HepG2 (cell line): Measurements from ENCODE around the gene SDR39U1. TPM values are rescaled to one million over a fixed set of nuclear protein-coding genes. Genes with fewer than 3 reads are reported as not detected.
A peak's percentile ranks its signal among the peaks of the same experiment; 100 is the strongest.

Experiments
- ATAC-seq: fragments of 200-7000 bp; cut with Tn5 transposase; 3 replicates; pipeline ENCODE4 v1.9.1; 2020; ENCODE audit warnings: mild to moderate bottlenecking, moderate library complexity
- BruUV-seq: library from RNA; stranded (reverse); fragments of 400-500 nt; replicated peaks from 2 replicates; lab custom pipeline; 2021; lab: Mats Ljungman, UMichigan
- CTCF ChIA-PET: fragments of 300-600 bp; formaldehyde crosslinking; extraction: SDS; loops from one replicate; lab custom pipeline; 2021; ENCODE audit warnings: low total read pairs, inconsistent platforms, low intra/inter-chr PET ratio; lab: Yijun Ruan, JAX
- POLR2A ChIA-PET: fragments of 350-600 bp; sonication (Branson Sonifier 250); formaldehyde crosslinking; loops from one replicate; lab custom pipeline; 2020; ENCODE audit warnings: antibody characterized with exemption, inconsistent platforms; lab: Yijun Ruan, JAX
- DNase-seq: peaks from one replicate; pipeline ENCODE4 v3.0.0-alpha.2; 2015; ENCODE audit warnings: low spot score
- FAIRE-seq: peaks from 3 replicates; lab custom pipeline; 2011; peaks lifted over from hg19 to GRCh38; lab: Jason Lieb, UNC
- H2AFZ ChIP-seq: one replicate; pipeline ENCODE4 v1.6.1; 2011; ENCODE audit warnings: low read length, inconsistent platforms
- H3K27ac ChIP-seq: fragments of 300-600 bp; 3 replicates; pipeline ENCODE4 v1.8.0; 2011; ENCODE audit warnings: mixed run types, mild to moderate bottlenecking, mixed read lengths, low read length, inconsistent platforms; ENCODE audit not compliant: insufficient read depth; ENCODE audit errors: extremely low read length
- H3K27me3 ChIP-seq, 2 experiments: fragments of 200-600 bp in 1 of 2; 2 replicates in 1 of 2; 3 replicates in 1 of 2; pipeline versions ENCODE4 v1.6.0 to v1.8.0; 2011; ENCODE audit warnings: low read length in 2 of 2, mild to moderate bottlenecking in 2 of 2, moderate library complexity in 2 of 2, inconsistent platforms in 1 of 2; ENCODE audit not compliant: insufficient read depth in 2 of 2, control insufficient read depth in 1 of 2
- H3K36me3 ChIP-seq, 2 experiments: fragments of 200-600 bp in 1 of 2; replicated peaks in 1 of 2; 2 replicates in 1 of 2; 3 replicates in 1 of 2; pipeline versions ENCODE4 v1.5.1 to v1.8.0; 2011; ENCODE audit warnings: low read length in 2 of 2, inconsistent platforms in 1 of 2; ENCODE audit not compliant: insufficient read depth in 2 of 2, control insufficient read depth in 1 of 2
- H3K4me1 ChIP-seq: 2 replicates; pipeline ENCODE4 v1.5.1; 2012; ENCODE audit warnings: low read length, inconsistent platforms; ENCODE audit not compliant: insufficient read depth
- H3K4me2 ChIP-seq: 2 replicates; pipeline ENCODE4 v1.6.0; 2011; ENCODE audit warnings: low read depth, low read length, inconsistent platforms
- H3K4me3 ChIP-seq, 3 experiments: fragments of 200-600 bp in 1 of 3; sonication (generic), shearing (Covaris generic) in 1 of 3; replicated peaks in 1 of 3; 2 replicates each; pipeline ENCODE4 v1.5.1; 2011 to 2016; ENCODE audit warnings: low read length in 3 of 3, inconsistent platforms in 2 of 3, low read depth in 2 of 3, mild to moderate bottlenecking in 2 of 3, control low read depth in 1 of 3, mixed read lengths in 1 of 3; ENCODE audit not compliant: insufficient read depth in 1 of 3
- H3K79me2 ChIP-seq: one replicate; pipeline ENCODE4 v1.6.1; 2011; ENCODE audit warnings: low read length, inconsistent platforms; ENCODE audit not compliant: insufficient read depth
- H3K9ac ChIP-seq: 2 replicates; pipeline ENCODE4 v1.6.0; 2011; ENCODE audit warnings: mild to moderate bottlenecking, low read depth, low read length, inconsistent platforms; ENCODE audit not compliant: insufficient read depth
- H3K9me3 ChIP-seq: 2 replicates; pipeline ENCODE4 v1.5.1; 2012; ENCODE audit warnings: mild to moderate bottlenecking, low read length
- H4K20me1 ChIP-seq: 2 replicates; pipeline ENCODE4 v1.6.0; 2011; ENCODE audit warnings: inconsistent platforms, mild to moderate bottlenecking, low read length, moderate library complexity; ENCODE audit not compliant: insufficient read depth
- ELF4 ChIP-seq: sonication (generic); formaldehyde crosslinking; IDR thresholded peaks from 2 replicates; pipeline ENCODE4 v1.5.0; 2020; ENCODE audit warnings: missing genetic modification reagents, mild to moderate bottlenecking, moderate library complexity, borderline replicate concordance
- EZH2 ChIP-seq: conservative IDR thresholded peaks from 2 replicates; pipeline ENCODE4 v1.6.1; 2012; ENCODE audit warnings: mild to moderate bottlenecking, low read depth, low read length, moderate library complexity
- GRHL1 ChIP-seq: sonication (generic); formaldehyde crosslinking; conservative IDR thresholded peaks from 2 replicates; pipeline ENCODE4 v1.8.0; 2022; ENCODE audit warnings: missing genetic modification reagents
- GZF1 ChIP-seq: sonication (generic); formaldehyde crosslinking; IDR thresholded peaks from 2 replicates; pipeline ENCODE4 v1.5.1; 2020; ENCODE audit warnings: mild to moderate bottlenecking, missing genetic modification reagents
- ISX ChIP-seq: sonication (generic); formaldehyde crosslinking; conservative IDR thresholded peaks from 2 replicates; pipeline ENCODE4 v1.5.0; 2020; ENCODE audit warnings: missing genetic modification reagents
- KLF16 ChIP-seq, 2 experiments: sonication (generic) in 1 of 2; formaldehyde crosslinking in 1 of 2; IDR thresholded peaks; 2 replicates each; pipeline versions ENCODE4 v1.6.1 to v1.8.0; 2016 to 2023; ENCODE audit warnings: missing genetic modification reagents in 2 of 2, missing compliant biosample characterization in 1 of 2
- MYNN ChIP-seq: sonication (generic); formaldehyde crosslinking; IDR thresholded peaks from 2 replicates; pipeline ENCODE4 v1.4.0; 2020; ENCODE audit warnings: mild to moderate bottlenecking, low read depth, missing genetic modification reagents
- RELA ChIP-seq: sonication (generic); formaldehyde crosslinking; IDR thresholded peaks from 2 replicates; pipeline ENCODE4 v1.4.0; 2020; ENCODE audit warnings: missing genetic modification reagents
- SMAD3 ChIP-seq: sonication (generic); formaldehyde crosslinking; IDR thresholded peaks from 2 replicates; pipeline ENCODE4 v1.4.0; 2020; ENCODE audit warnings: missing genetic modification reagents
- SP1 ChIP-seq, 2 experiments: fragments of 450-650 bp in 1 of 2; sonication (generic) in 1 of 2; formaldehyde crosslinking in 1 of 2; IDR thresholded peaks; 2 replicates each; pipeline versions ENCODE4 v1.4.0 to v1.6.1; 2016 to 2020; ENCODE audit warnings: missing genetic modification reagents in 1 of 2
- STAT6 ChIP-seq: sonication (generic); formaldehyde crosslinking; IDR thresholded peaks from 2 replicates; pipeline ENCODE4 v1.4.0; 2020; ENCODE audit warnings: missing genetic modification reagents, mild to moderate bottlenecking, borderline replicate concordance
- SUZ12 ChIP-seq: fragments of 150-350 bp; IDR thresholded peaks from 2 replicates; pipeline ENCODE4 v1.6.1; 2014; ENCODE audit warnings: low read depth, low read length
- TEAD2 ChIP-seq: sonication (generic); formaldehyde crosslinking; IDR thresholded peaks from 2 replicates; pipeline ENCODE4 v1.9.0; 2021; ENCODE audit warnings: missing genetic modification reagents
- THAP11 ChIP-seq: IDR thresholded peaks from 2 replicates; pipeline ENCODE4 v1.6.1; 2016; ENCODE audit warnings: missing biosample characterization, missing genetic modification reagents
- XRCC5 ChIP-seq: fragments of 200-400 bp; formaldehyde crosslinking; optimal IDR thresholded peaks from 2 replicates; pipeline ENCODE3; 2017; ENCODE audit warnings: mild to moderate bottlenecking, low read length
- ZNF143 ChIP-seq: sonication (generic); formaldehyde crosslinking; IDR thresholded peaks from 2 replicates; pipeline ENCODE4 v1.4.0; 2020; ENCODE audit warnings: missing genetic modification reagents
- ZNF235 ChIP-seq: sonication (generic); formaldehyde crosslinking; IDR thresholded peaks from 2 replicates; pipeline ENCODE4 v1.8.1; 2023; ENCODE audit warnings: mild to moderate bottlenecking, missing genetic modification reagents, borderline replicate concordance
- ZNF430 ChIP-seq: sonication (generic); formaldehyde crosslinking; IDR thresholded peaks from 2 replicates; pipeline ENCODE4 v1.9.0; 2021; ENCODE audit warnings: mild to moderate bottlenecking, missing genetic modification reagents
- ZNF432 ChIP-seq: sonication (generic); formaldehyde crosslinking; IDR thresholded peaks from 2 replicates; pipeline ENCODE4 v1.5.0; 2020; ENCODE audit warnings: missing genetic modification reagents, mild to moderate bottlenecking, borderline replicate concordance
- ZNF547 ChIP-seq: sonication (generic); formaldehyde crosslinking; IDR thresholded peaks from 2 replicates; pipeline ENCODE4 v1.5.1; 2020; ENCODE audit warnings: mild to moderate bottlenecking, missing genetic modification reagents
- ZNF558 ChIP-seq: sonication (generic); formaldehyde crosslinking; IDR thresholded peaks from 2 replicates; pipeline ENCODE4 v1.9.0; 2022; ENCODE audit warnings: mild to moderate bottlenecking, missing genetic modification reagents, borderline replicate concordance
- WGBS: methylation state at CpG from one replicate; pipeline ENCODE4 v1.1.6; 2017; ENCODE audit warnings: low lambda C conversion rate; 5-methylcytosine and 5-hydroxymethylcytosine counted together
- in situ Hi-C: cut with HindIII; loops from 2 replicates; pipeline ENCODE4 v1.10.0; 2017; ENCODE audit warnings: low pct_unique_long_range_greater_than_20kb; ENCODE audit not compliant: extremely low pct_ligation_motif_present
- intact Hi-C: fragments of 100-400 bp; cut with micrococcal nuclease; formaldehyde crosslinking; loops from one replicate; pipeline ENCODE4 v1.10.0; 2022; ENCODE audit not compliant: unreplicated experiment
- polyA plus RNA-seq, 8 experiments: library from polyadenylated mRNA; depleted of rRNA in 3 of 8; stranded (reverse) in 7 of 8; unstranded in 1 of 8; fragments of >200 nt; fragmentation: Illumina TruSeq in 4 of 8; extraction: Trizol in 4 of 8; gene quantifications; 2 replicates each; pipeline versions ENCODE4 v1.2.1 to v1.2.3, GENCODE V29; 2011 to 2016; ENCODE audit warnings: low read depth in 4 of 8, missing spikeins in 1 of 8, mixed read lengths in 1 of 8; ENCODE audit not compliant: insufficient read depth in 1 of 8
- total RNA-seq, 5 experiments: library from RNA; depleted of rRNA; stranded (reverse); fragments of >200 nt; fragmentation: Illumina TruSeq; extraction: Trizol; gene quantifications; 2 replicates each; pipeline ENCODE4 v1.2.3, GENCODE V29; 2016; ENCODE audit warnings: low read depth in 1 of 5

The SDR39U1 gene
- total and polyA plus RNA-seq, 2 of the 13 experiments (the other 11 are each of a cell fraction or from before 2014, with no cell fraction given) = 34.4 to 129 TPM

- Histone ChIP-seq H3K27ac (no peak overlapping the region), H3K79me2 (peaks cover 9% of the 10 kb centered on the region), H3K4me3 (no peak overlapping the region), H4K20me1 (peaks cover 11% of the 10 kb centered on the region), H3K27me3 (no peaks in the 10 kb centered on the region), H3K36me3 (peaks cover 56 to 76% of the 10 kb centered on the region in 2 experiments), H2AFZ (no peak overlapping the region), H3K9ac (no peak overlapping the region), H3K9me3 (no peaks in the 10 kb centered on the region), H3K4me1 (peaks cover 26% of the 10 kb centered on the region), H3K4me2 (no peak overlapping the region)
- no TSS peak for BruUV-seq
- intact Hi-C loops = loop anchor here (1.0 to 10.0 kb wide), 4 partner anchors 71 to 852 kb away; no protein-coding TSS in a partner anchor
- ATAC-seq = peak; percentile 65
- peak; percentile 89 for FAIRE-seq
- 79% methylated on average over 5 of the region's 5 CpGs for WGBS
- ChIA-PET CTCF (interaction anchor here (0.7 to 11.8 kb wide), 7 partner anchors 24 to 120 kb away, joined by 3 to 295 read pairs (median 5); partner anchors contain the start of genes ADCY4 and NFATC4), POLR2A (interaction anchor here (0.6 to 4.1 kb wide), 13 partner anchors 9 to 343 kb away, joined by 3 to 39 read pairs (median 7); partner anchors contain the start of genes CIDEB, IPO4, PCK2 and RABGGTA)
- peak; percentile 83 for DNase-seq
- in situ Hi-C loops = loop anchor here (10.0 kb wide), 1 partner anchor 192 kb away; the partner anchor contains the start of gene TINF2
- TF ChIP-seq GZF1 (CRISPR knock-in tag) (no peak), ZNF235 (no peak), KLF16 (CRISPR knock-in tag; IDR thresholded peaks at IDR 0.05) (0 out of 4 replicates have a peak, but pooled peaks of 1 of the 2 experiments have one; percentile 47), GRHL1 (CRISPR knock-in tag) (no peak), TEAD2 (CRISPR knock-in tag) (no peak), ZNF143 (CRISPR knock-in tag) (no peak), SUZ12 (no peak), ZNF558 (CRISPR knock-in tag) (no peak), SP1 (IDR thresholded peaks at IDR 0.05) (no peak), SP1 (CRISPR knock-in tag; IDR thresholded peaks at IDR 0.05) (no peak), STAT6 (CRISPR knock-in tag) (no peak), ZNF547 (CRISPR knock-in tag) (no peak; the same call in 1 of the 2 replicates), MYNN (0 out of 2 replicates have a peak, but pooled peaks have one; percentile 40), ZNF430 (CRISPR knock-in tag) (no peak), ELF4 (CRISPR knock-in tag) (no peak), ISX (CRISPR knock-in tag) (no peak), THAP11 (CRISPR knock-in tag) (no peak), SMAD3 (CRISPR knock-in tag) (no peak), ZNF432 (CRISPR knock-in tag) (no peak), EZH2 (no peak), RELA (CRISPR knock-in tag) (no peak), XRCC5 (peak; percentile 67)
These were observed 6.1 kb downstream of the SDR39U1 start for GRCh38 chr14:24436355-24437019.
